B cell (primary cell): ENCODE measurements around the gene PTER. TPM values are rescaled to one million over a fixed set of nuclear protein-coding genes. Genes with fewer than 3 reads are reported as not detected.

ENCODE experiments used
- ATAC-seq: fragments of 200-7000 bp; cut with Tn5 transposase; one replicate; pipeline ENCODE4 v1.10.0; 2021; ENCODE audit warnings: low read depth, mild to moderate bottlenecking, moderate number of reproducible peaks, moderate library complexity
- CTCF ChIA-PET: fragments of 350-600 bp; sonication (Branson Sonifier 250); formaldehyde crosslinking; loops from one replicate; lab custom pipeline; 2021; ENCODE audit warnings: antibody characterized with exemption, inconsistent platforms; lab: Charles Lee
- POLR2A ChIA-PET: fragments of 350-600 bp; sonication (Branson Sonifier 250); formaldehyde crosslinking; loops from one replicate; lab custom pipeline; 2021; ENCODE audit warnings: antibody characterized with exemption; lab: Charles Lee
- DNase-seq: peaks from one replicate; pipeline ENCODE4 v3.0.0; 2013
- H2AFZ ChIP-seq: 2 replicates; pipeline ENCODE4 v1.6.1; 2012; ENCODE audit warnings: mild to moderate bottlenecking, low read depth, low read length; ENCODE audit not compliant: insufficient read depth, poor library complexity, severe bottlenecking
- H3K27ac ChIP-seq, 2 donors: 1 replicate in 1 of 2; 2 replicates in 1 of 2; pipeline ENCODE4 v1.5.1; 2012 to 2013; ENCODE audit warnings: low read length in 2 of 2, mild to moderate bottlenecking in 2 of 2, moderate library complexity in 1 of 2
- H3K27me3 ChIP-seq, 4 experiments: fragments of 200-600 bp in 1 of 4; sonication (generic) in 1 of 4; replicated peaks in 1 of 4; 1 replicate in 2 of 4; 2 replicates in 2 of 4; pipeline versions ENCODE4 v1.6.1 to v1.7.0; 2013 to 2016; ENCODE audit warnings: low read length in 3 of 4, mild to moderate bottlenecking in 2 of 4, mixed read lengths in 1 of 4, moderate library complexity in 1 of 4; ENCODE audit not compliant: insufficient read depth in 4 of 4, control insufficient read depth in 3 of 4; ENCODE audit errors: control extremely low read depth in 1 of 4
- H3K36me3 ChIP-seq, 2 experiments: replicated peaks in 1 of 2; 1 replicate in 1 of 2; 2 replicates in 1 of 2; pipeline versions ENCODE4 v1.6.1 to v1.7.1; 2013; ENCODE audit warnings: low read length in 1 of 2; ENCODE audit not compliant: insufficient read depth in 2 of 2, control insufficient read depth in 1 of 2; ENCODE audit errors: control extremely low read depth in 1 of 2, extremely low read depth in 1 of 2
- H3K4me1 ChIP-seq, 2 donors: fragments of 200-600 bp in 1 of 2; sonication (generic) in 1 of 2; 1 replicate in 1 of 2; 2 replicates in 1 of 2; pipeline versions ENCODE4 v1.5.1 to v1.6.1; 2013 to 2017; ENCODE audit warnings: low read length in 2 of 2; ENCODE audit not compliant: control insufficient read depth in 2 of 2, insufficient read depth in 2 of 2
- H3K4me2 ChIP-seq: replicated peaks from 2 replicates; pipeline ENCODE3; 2012; ENCODE audit warnings: mild to moderate bottlenecking, low read depth, low read length; ENCODE audit not compliant: poor library complexity, severe bottlenecking
- H3K4me3 ChIP-seq, 5 experiments: fragments of 200-600 bp in 1 of 5; sonication (generic) in 1 of 5; 1 replicate in 3 of 5; 2 replicates in 2 of 5; pipeline versions ENCODE4 v1.5.1 to v1.7.0; 2011 to 2016; ENCODE audit warnings: low read length in 4 of 5, mild to moderate bottlenecking in 4 of 5, low read depth in 2 of 5, control low read depth in 1 of 5, moderate library complexity in 1 of 5; ENCODE audit not compliant: insufficient read depth in 1 of 5; ENCODE audit errors: control extremely low read depth in 1 of 5, extremely low read depth in 1 of 5
- H3K79me2 ChIP-seq: fragments of 200-600 bp; sonication (generic); one replicate; pipeline ENCODE4 v1.6.0; 2016; ENCODE audit warnings: low read length; ENCODE audit not compliant: control insufficient read depth, insufficient read depth
- H3K9ac ChIP-seq: fragments of 200-600 bp; sonication (generic); 2 replicates; pipeline ENCODE4 v1.6.1; 2017; ENCODE audit warnings: mild to moderate bottlenecking, low read length, moderate library complexity
- H3K9me3 ChIP-seq, 3 donors: one replicate each; pipeline versions ENCODE4 v1.6.1 to v1.7.1; 2013; ENCODE audit warnings: low read length in 2 of 3; ENCODE audit not compliant: control insufficient read depth in 2 of 3, insufficient read depth in 1 of 3; ENCODE audit errors: control extremely low read depth in 1 of 3
- H4K20me1 ChIP-seq: 2 replicates; pipeline ENCODE4 v1.6.0; 2012; ENCODE audit warnings: mild to moderate bottlenecking, low read length; ENCODE audit not compliant: insufficient read depth, control insufficient read depth, poor library complexity, severe bottlenecking
- H3K27ac Mint-ChIP-seq: one replicate; pipeline ENCODE4 v1.8.0; 2021; ENCODE audit warnings: mixed read lengths
- H3K27me3 Mint-ChIP-seq: one replicate; pipeline ENCODE4 v1.8.0; 2021; ENCODE audit warnings: mixed read lengths
- H3K4me1 Mint-ChIP-seq: one replicate; pipeline ENCODE4 v1.8.0; 2021; ENCODE audit warnings: mixed read lengths
- H3K4me3 Mint-ChIP-seq: one replicate; pipeline ENCODE4 v1.8.0; 2021; ENCODE audit warnings: mixed read lengths
- H3K9me3 Mint-ChIP-seq: one replicate; pipeline ENCODE4 v1.8.0; 2022; ENCODE audit warnings: mixed read lengths; ENCODE audit not compliant: insufficient read depth
- CTCF ChIP-seq: fragments of 200-600 bp; IDR thresholded peaks from one replicate; pipeline ENCODE4 v1.8.0; 2022; ENCODE audit warnings: antibody characterized with exemption, mild to moderate bottlenecking
- EZH2 ChIP-seq: IDR thresholded peaks from 2 replicates; pipeline ENCODE4 v1.6.1; 2012; ENCODE audit warnings: borderline replicate concordance, low read depth, mild to moderate bottlenecking, moderate library complexity, low read length; ENCODE audit not compliant: insufficient read depth, poor library complexity, severe bottlenecking
- WGBS: methylation state at CpG from one replicate; pipeline ENCODE4 v1.1.5; 2013; ENCODE audit warnings: missing lambda C conversion rate; ENCODE audit not compliant: insufficient coverage; 5-methylcytosine and 5-hydroxymethylcytosine counted together
- intact Hi-C: fragments of 100-400 bp; cut with micrococcal nuclease; formaldehyde crosslinking; loops from one replicate; pipeline ENCODE4 v1.10.0; 2022
- polyA plus RNA-seq: library from polyadenylated mRNA; depleted of rRNA; stranded (reverse); fragments of >200 nt; gene quantifications from 2 replicates; pipeline ENCODE4 v1.2.3, GENCODE V29; 2012
- total RNA-seq, 2 donors: library from RNA; stranded (reverse); fragments of 120-200 nt in 1 of 2; gene quantifications; 1 replicate in 1 of 2; 2 replicates in 1 of 2; pipeline versions ENCODE4 v1.2.3 to v1.2.4, GENCODE V29; 2013 to 2022

The PTER gene
- total and polyA plus RNA-seq, 2 donors (not counting 1 experiment from before 2014, with no cell fraction given), result 7.4 to 18.6 TPM

- Histone ChIP-seq H3K36me3 (no peaks in the 10 kb centered on the region), H3K4me1 (no peaks in the 10 kb centered on the region), H3K27ac (no peak overlapping the region), H3K79me2 (no peaks in the 10 kb centered on the region), H2AFZ (no peak overlapping the region), H4K20me1 (no peaks in the 10 kb centered on the region), H3K9ac (no peak overlapping the region), H3K4me2 (no peak overlapping the region), H3K9me3 (no peaks in the 10 kb centered on the region), H3K27me3 (no peaks in the 10 kb centered on the region), H3K4me3 (no peak overlapping the region)
- POLR2A ChIA-PET, result no interaction called here
- TF ChIP-seq EZH2, result no peak
- TF ChIP-seq CTCF, result no peak
- intact Hi-C loops, result no loop called here
- CTCF ChIA-PET, result no interaction called here
- no peak for DNase-seq
- Mint-ChIP-seq H3K4me1 (no peaks in the 10 kb centered on the region), H3K9me3 (no peaks in the 10 kb centered on the region), H3K4me3 (no peak overlapping the region), H3K27ac (no peak overlapping the region), H3K27me3 (no peaks in the 10 kb centered on the region)
- no peak for ATAC-seq
- WGBS, result 80% methylated on average over 1 of the region's 4 CpGs
These were observed 42.0 kb downstream of the PTER start for GRCh38 chr10:16478801-16479200.

- H3K27me3 Mint-ChIP-seq, result no peaks in the 10 kb centered on the region
These were observed 44.4 kb downstream of the PTER start for GRCh38 chr10:16481052-16481728.

More at GRCh38 chr10:16481052-16481728, 44.4 kb downstream of the PTER start:
- no peaks in the 10 kb centered on the region for H3K4me1 ChIP-seq
- ChIA-PET POLR2A (no interaction called here), CTCF (no interaction called here)
- H3K27ac ChIP-seq, result no peak overlapping the region
- Mint-ChIP-seq H3K9me3 (no peaks in the 10 kb centered on the region), H3K4me3 (no peak overlapping the region), H3K27ac (no peak overlapping the region), H3K4me1 (no peaks in the 10 kb centered on the region)
- H3K4me2 ChIP-seq, result no peak overlapping the region
- H3K27me3 ChIP-seq, result no peaks in the 10 kb centered on the region
- no peaks in the 10 kb centered on the region for H3K79me2 ChIP-seq
- WGBS, result 100% methylated on average over 1 of the region's 5 CpGs
- TF ChIP-seq EZH2, result no peak
- TF ChIP-seq CTCF, result no peak
- DNase-seq (no peak), ATAC-seq (no peak)
- H3K4me3 ChIP-seq, result no peak overlapping the region
- peaks cover 0 to under 1% of the 10 kb centered on the region in 2 experiments for H3K36me3 ChIP-seq
- H3K9me3 ChIP-seq, result no peaks in the 10 kb centered on the region
- H3K9ac ChIP-seq, result no peak overlapping the region
- H4K20me1 ChIP-seq, result no peaks in the 10 kb centered on the region
- no peak overlapping the region for H2AFZ ChIP-seq
- intact Hi-C loops, result no loop called here
